K562 (cell line): ENCODE results near the gene ELP5.

Experiments
- ATF1 ChIP-seq, 2 experiments: fragments of 450-650 bp in 1 of 2; IDR thresholded peaks; 2 replicates each; pipeline ENCODE4 v1.6.1; 2016; ENCODE audit warnings: missing compliant biosample characterization in 1 of 2, missing genetic modification characterization in 1 of 2
- HNRNPUL1 ChIP-seq: fragments of 200-400 bp; formaldehyde crosslinking; IDR thresholded peaks from 2 replicates; pipeline ENCODE4 v1.6.1; 2017; ENCODE audit warnings: low read length
- ZNF639 ChIP-seq, 2 experiments: fragments of 200-800 bp in 1 of 2; sonication (Bioruptor generic) in 1 of 2; sonication (generic) in 1 of 2; formaldehyde crosslinking in 1 of 2; IDR thresholded peaks in 1 of 2; conservative IDR thresholded peaks in 1 of 2; 2 replicates each; pipeline versions ENCODE4 v1.5.0 to v1.6.1; 2016 to 2020; ENCODE audit warnings: missing compliant biosample characterization in 1 of 2, missing genetic modification characterization in 1 of 2, missing genetic modification reagents in 1 of 2

GRCh38 chr17:7304179-7304578 is 52.2 kb downstream of the ELP5 start:
- TF ChIP-seq ZNF639 (CRISPR knock-in tag; conservative IDR thresholded peaks at IDR 0.05 in 1 of 2, IDR thresholded peaks at IDR 0.05 in 1 of 2) (no peak), ATF1 (CRISPR knock-in tag; IDR thresholded peaks at IDR 0.05) (no peak), ATF1 (tag; IDR thresholded peaks at IDR 0.05) (no peak), HNRNPUL1 (no peak)
